IMR-90 (cell line): ENCODE results near the gene ALDH3A2. TPM values are rescaled to one million over a fixed set of nuclear protein-coding genes. Genes with fewer than 3 reads are reported as not detected.

ENCODE experiments used
- microRNA-seq, 2 experiments: library from miRNA; stranded (forward) in 1 of 2; unstranded in 1 of 2; fragments of 10-50 nt in 1 of 2; fragments of <30 nt in 1 of 2; gene quantifications in 1 of 2; microRNA quantifications in 1 of 2; one replicate each; pipeline versions ENCODE3 to v1.1.0; 2013 to 2020; ENCODE audit not compliant: insufficient read depth in 1 of 2, insufficient read length in 1 of 2, unreplicated experiment in 1 of 2
- polyA plus RNA-seq, 3 experiments: library from polyadenylated mRNA; depleted of rRNA; stranded (reverse); fragments of >200 nt; gene quantifications; 2 replicates each; pipeline ENCODE4 v1.2.3, GENCODE V29; 2012; ENCODE audit warnings: low replicate concordance in 1 of 3
- small RNA-seq, 5 experiments: library from RNA; depleted of rRNA; stranded (forward); fragments of <200 nt; gene quantifications; one replicate each; pipeline ENCODE3, GENCODE V24; 2012
- total RNA-seq: library from RNA; depleted of rRNA; stranded (reverse); fragments of >200 nt; gene quantifications from 2 replicates; pipeline ENCODE4 v1.2.3, GENCODE V29; 2012; rRNA removed

Gene ALDH3A2
- total and polyA plus RNA-seq, 2 of the 4 experiments (the other 2 are of a cell fraction), result 4.0 to 7.9 TPM

Small RNA genes within 50 kb of the gene (microRNA-seq; reads per million reads assigned to microRNA genes)
- gene NMTRQ-TTG12-1 (ENCODE audit: insufficient read depth, insufficient read length) (not detected), gene RF00322 (ENCODE audit: insufficient read depth, insufficient read length) (not detected)

Small RNA genes within 50 kb of the gene (small RNA-seq; reads per million reads assigned to genes)
- gene NMTRQ-TTG12-1 (0 reads per million in 5 experiments), gene RF00322 (0 reads per million in 5 experiments)

Other genes starting within 250 kb of the ALDH3A2 start
- gene RNF112, start 237.5 kb upstream of the ALDH3A2 start, total RNA-seq, result 1.7 and 2.5 TPM in 2 replicates
- 5.5 and 5.7 TPM in 2 replicates for gene RNF112, start 237.5 kb upstream of the ALDH3A2 start, polyA plus RNA-seq (2012; rRNA removed)
- not detected in 2 replicates for gene SLC47A1, start 114.9 kb upstream of the ALDH3A2 start, total RNA-seq
- gene SLC47A1, start 114.9 kb upstream of the ALDH3A2 start, polyA plus RNA-seq (2012; rRNA removed), result not detected in 2 replicates
- gene SLC47A2, start 67.8 kb downstream of the ALDH3A2 start, total RNA-seq, result not detected in 2 replicates
- gene SLC47A2, start 67.8 kb downstream of the ALDH3A2 start, polyA plus RNA-seq (2012; rRNA removed), result not detected in 2 replicates
- not detected in 2 replicates for gene ALDH3A1, start 99.5 kb downstream of the ALDH3A2 start, total RNA-seq
- not detected in 2 replicates for gene ALDH3A1, start 99.5 kb downstream of the ALDH3A2 start, polyA plus RNA-seq (2012; rRNA removed)
- 7.8 and 10.8 TPM in 2 replicates for gene ULK2, start 219.2 kb downstream of the ALDH3A2 start, total RNA-seq
- 7.9 and 8.9 TPM in 2 replicates for gene ULK2, start 219.2 kb downstream of the ALDH3A2 start, polyA plus RNA-seq (2012; rRNA removed)